HCT116 (cell line): Measurements from ENCODE around the gene CCNL1. TPM values are rescaled to one million over a fixed set of nuclear protein-coding genes. Genes with fewer than 3 reads are reported as not detected.

Experiments used
- ATAC-seq: fragments of 200-7000 bp; cut with Tn5 transposase; 2 replicates; pipeline ENCODE4 v1.9.1; 2020; ENCODE audit warnings: mild to moderate bottlenecking, moderate library complexity
- BruUV-seq: library from RNA; stranded (reverse); fragments of 400-500 nt; replicated peaks from 2 replicates; lab custom pipeline; 2021; lab: Mats Ljungman, UMichigan
- CTCF ChIA-PET: fragments of 300-600 bp; sonication (Branson Sonifier 250); formaldehyde crosslinking; loops from one replicate; lab custom pipeline; 2021; ENCODE audit warnings: antibody characterized with exemption; lab: Charles Lee
- POLR2A ChIA-PET: fragments of 300-600, 350-600 bp; sonication (Branson Sonifier 250); formaldehyde crosslinking; loops from one replicate; lab custom pipeline; 2021; ENCODE audit warnings: antibody characterized with exemption; lab: Charles Lee
- RAD21 ChIA-PET, 2 experiments: fragments of 300-600 bp; sonication (Branson Sonifier 250); formaldehyde crosslinking; loops; one replicate each; lab custom pipeline; 2023; ENCODE audit warnings: low total read pairs in 2 of 2; ENCODE audit not compliant: uncharacterized antibody in 2 of 2, unreplicated experiment in 2 of 2, low non-redundant PET in 1 of 2; lab: Charles Lee
- DNase-seq: peaks from one replicate; pipeline ENCODE4 v3.0.0-alpha.2; 2010; ENCODE audit warnings: low read depth, low spot score
- H2AFZ ChIP-seq: fragments of 200-600 bp; shearing (Covaris generic), sonication (generic); 2 replicates; pipeline ENCODE4 v1.6.1; 2017; ENCODE audit warnings: low read depth, mixed run types, mixed read lengths, antibody characterized with exemption, low read length; ENCODE audit not compliant: poor library complexity, severe bottlenecking
- H3K27ac ChIP-seq: 2 replicates; pipeline ENCODE4 v1.5.1; 2012; ENCODE audit warnings: low read depth, low read length
- H3K27me3 ChIP-seq: fragments of 200-600 bp; sonication (generic); 2 replicates; pipeline ENCODE4 v1.6.1; 2016; ENCODE audit warnings: mixed run types, low read length, mixed read lengths; ENCODE audit not compliant: insufficient read depth
- H3K36me3 ChIP-seq, 2 experiments: fragments of 200-500 bp in 1 of 2; fragments of 200-600 bp in 1 of 2; sonication (Bioruptor generic) in 1 of 2; sonication (generic) in 1 of 2; 2 replicates each; pipeline versions ENCODE4 v1.5.1 to v1.6.1; 2014 to 2016; ENCODE audit warnings: low read length in 2 of 2, inconsistent platforms in 1 of 2, mixed read lengths in 1 of 2, mixed run types in 1 of 2; ENCODE audit not compliant: insufficient read depth in 2 of 2, control insufficient read depth in 1 of 2
- H3K4me1 ChIP-seq, 2 experiments: fragments of 200-600 bp in 1 of 2; sonication (generic) in 1 of 2; 2 replicates each; pipeline versions ENCODE4 v1.5.1 to v1.6.1; 2012 to 2017; ENCODE audit warnings: low read length in 2 of 2, inconsistent platforms in 1 of 2, mild to moderate bottlenecking in 1 of 2, mixed read lengths in 1 of 2, mixed run types in 1 of 2, moderate library complexity in 1 of 2; ENCODE audit not compliant: insufficient read depth in 2 of 2, control insufficient read depth in 1 of 2
- H3K4me2 ChIP-seq: fragments of 200-600 bp; sonication (generic); 2 replicates; pipeline ENCODE4 v1.6.1; 2017; ENCODE audit warnings: mixed run types, low read length, mixed read lengths
- H3K4me3 ChIP-seq, 2 experiments: fragments of 200-600 bp in 1 of 2; sonication (generic) in 1 of 2; replicated peaks in 1 of 2; 2 replicates each; pipeline ENCODE4 v1.5.1; 2011 to 2016; ENCODE audit warnings: low read length in 2 of 2, control low read depth in 1 of 2, low read depth in 1 of 2, mild to moderate bottlenecking in 1 of 2, mixed read lengths in 1 of 2, mixed run types in 1 of 2
- H3K79me2 ChIP-seq: fragments of 200-600 bp; sonication (generic); 2 replicates; pipeline ENCODE4 v1.6.1; 2017; ENCODE audit warnings: mild to moderate bottlenecking, mixed run types, low read length, moderate library complexity, mixed read lengths; ENCODE audit not compliant: insufficient read depth
- H3K9ac ChIP-seq: fragments of 200-600 bp; sonication (generic); 2 replicates; pipeline ENCODE4 v1.6.1; 2016; ENCODE audit warnings: low read length, mixed read lengths
- H3K9me2 ChIP-seq: fragments of 200-600 bp; sonication (generic), shearing (Covaris generic); 2 replicates; pipeline ENCODE4 v1.6.1; 2017; ENCODE audit warnings: mixed run types, mild to moderate bottlenecking, moderate library complexity; ENCODE audit not compliant: insufficient read depth
- H3K9me3 ChIP-seq, 2 experiments: fragments of 200-500 bp in 1 of 2; fragments of 200-600 bp in 1 of 2; sonication (Bioruptor generic) in 1 of 2; sonication (generic) in 1 of 2; 2 replicates each; pipeline ENCODE4 v1.6.1; 2014 to 2017; ENCODE audit warnings: low read length in 2 of 2, mixed read lengths in 2 of 2, inconsistent platforms in 1 of 2, low read depth in 1 of 2, mild to moderate bottlenecking in 1 of 2, mixed run types in 1 of 2, moderate library complexity in 1 of 2; ENCODE audit not compliant: control insufficient read depth in 1 of 2, insufficient read depth in 1 of 2
- H4K20me1 ChIP-seq: fragments of 200-600 bp; sonication (generic), shearing (Covaris generic); 2 replicates; pipeline ENCODE4 v1.6.1; 2017; ENCODE audit warnings: mixed run types, mild to moderate bottlenecking, moderate library complexity; ENCODE audit not compliant: insufficient read depth
- CTCF ChIP-seq, 3 experiments: fragments of 200-600 bp in 1 of 3; sonication (generic) in 1 of 3; IDR thresholded peaks in 2 of 3; conservative IDR thresholded peaks in 1 of 3; 2 replicates each; pipeline ENCODE4 v1.5.1; 2012 to 2017; ENCODE audit warnings: low read depth in 2 of 3, low read length in 2 of 3, antibody characterized with exemption in 1 of 3, borderline replicate concordance in 1 of 3, control low read depth in 1 of 3, mild to moderate bottlenecking in 1 of 3, mixed read lengths in 1 of 3, mixed run types in 1 of 3, moderate library complexity in 1 of 3; ENCODE audit not compliant: insufficient read depth in 1 of 3
- POLR2AphosphoS5 ChIP-seq: IDR thresholded peaks from 2 replicates; pipeline ENCODE4 v1.6.1; 2011; ENCODE audit warnings: mild to moderate bottlenecking, low read depth, low read length, moderate library complexity
- TCF7L2 ChIP-seq: IDR thresholded peaks from 2 replicates; pipeline ENCODE4 v1.7.0; 2011; ENCODE audit warnings: borderline replicate concordance, inconsistent platforms; ENCODE audit not compliant: insufficient read depth, insufficient read length; ENCODE audit errors: extremely low read depth
- ZFX ChIP-seq: fragments of 450-650 bp; IDR thresholded peaks from 2 replicates; pipeline ENCODE4 v1.6.1; 2017
- intact Hi-C: fragments of 100-400 bp; cut with micrococcal nuclease; formaldehyde crosslinking; loops from 2 replicates; pipeline ENCODE4 v1.10.0; 2022
- total RNA-seq: library from RNA; stranded (reverse); gene quantifications from one replicate; pipeline ENCODE4 v1.2.1, GENCODE V29; 2021; ENCODE audit not compliant: unreplicated experiment

The CCNL1 gene
- total RNA-seq, 1 experiment from 2014 or later = 96.7 TPM

- peak overlapping the region in 1 of 2 experiments; percentile 36; a peak in 3 of 4 replicates for H3K4me3 ChIP-seq
- DNase-seq = peak; percentile 75
- H4K20me1 ChIP-seq = no peaks in the 10 kb centered on the region
- BruUV-seq = no TSS peak
- TF ChIP-seq POLR2AphosphoS5 (peak; percentile 71), TCF7L2 (peak; percentile 70), ZFX (0 out of 2 replicates have a peak, but pooled peaks have one; percentile 19), CTCF (IDR thresholded peaks at IDR 0.05 in 2 of 3, conservative IDR thresholded peaks at IDR 0.05 in 1 of 3; ENCODE audit: borderline replicate concordance in 1 of 3, insufficient read depth in 1 of 3, low read depth in 2 of 3, low read length in 2 of 3) (no peak)
- peak; percentile 45 for ATAC-seq
- no peaks in the 10 kb centered on the region for H3K9me3 ChIP-seq
- H2AFZ ChIP-seq = no peak overlapping the region
- peak overlapping the region; percentile 75 for H3K4me2 ChIP-seq
- no peaks in the 10 kb centered on the region for H3K27me3 ChIP-seq
- CTCF ChIA-PET = interaction anchor here (0.8 to 1.7 kb wide), 4 partner anchors 15 to 977 kb away, joined by 3 to 6 read pairs (median 4); no protein-coding TSS in a partner anchor
- no peaks in the 10 kb centered on the region for H3K9me2 ChIP-seq
- intact Hi-C loops = no loop called here
- H3K36me3 ChIP-seq = no peaks in the 10 kb centered on the region
- peaks cover 57 to 93% of the 10 kb centered on the region in 2 experiments for H3K4me1 ChIP-seq
- RAD21 ChIA-PET = no interaction called here
- peak overlapping the region; percentile 76 for H3K9ac ChIP-seq
- no peaks in the 10 kb centered on the region for H3K79me2 ChIP-seq
- peak overlapping the region; percentile 99 for H3K27ac ChIP-seq
- POLR2A ChIA-PET = interaction anchor here (0.7 to 1.5 kb wide), 5 partner anchors 24 to 453 kb away, joined by 3 to 4 read pairs (median 3); partner anchors contain the start of gene TIPARP
These were observed 31.8 kb downstream of the CCNL1 start for GRCh38 chr3:157127831-157128767.
